ENCODE measurements around the gene HEPACAM.

HEPACAM gene

DNA sequence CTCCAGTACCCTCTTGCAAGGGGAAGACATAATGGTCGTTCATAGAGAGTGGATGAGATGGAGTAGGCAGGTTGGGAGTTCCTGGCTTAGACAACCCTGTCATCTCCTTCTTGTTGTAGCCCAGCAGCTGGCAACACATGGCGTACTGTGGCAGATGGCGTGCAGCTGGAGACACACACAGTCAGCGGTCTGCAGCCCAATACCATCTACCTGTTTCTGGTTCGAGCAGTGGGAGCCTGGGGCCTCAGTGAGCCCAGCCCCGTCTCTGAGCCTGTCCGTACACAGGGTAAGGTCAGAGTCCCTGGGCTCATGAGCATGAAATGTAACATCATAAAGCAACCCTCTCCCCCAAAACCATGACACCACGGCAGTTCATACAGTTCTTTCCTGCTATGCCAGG is 61.9 kb downstream of the HEPACAM start:
- Histone ChIP-seq H3K9me3 (no peaks in the 10 kb centered on the region), H3K27me3 (peaks cover 100% of the 10 kb centered on the region), H3K4me1 (ENCODE audit: control insufficient read depth in 1 of 2, insufficient read depth in 1 of 2, low read depth in 1 of 2, low read length in 1 of 2) (peaks cover 9 to 17% of the 10 kb centered on the region in 2 experiments), H3K4me3 (ENCODE audit: low read depth in 1 of 2, low read length in 1 of 2) (no peak overlapping the region), H3K36me3 (no peaks in the 10 kb centered on the region), H3K27ac (no peak overlapping the region)
- TF ChIP-seq, protein P1, sequence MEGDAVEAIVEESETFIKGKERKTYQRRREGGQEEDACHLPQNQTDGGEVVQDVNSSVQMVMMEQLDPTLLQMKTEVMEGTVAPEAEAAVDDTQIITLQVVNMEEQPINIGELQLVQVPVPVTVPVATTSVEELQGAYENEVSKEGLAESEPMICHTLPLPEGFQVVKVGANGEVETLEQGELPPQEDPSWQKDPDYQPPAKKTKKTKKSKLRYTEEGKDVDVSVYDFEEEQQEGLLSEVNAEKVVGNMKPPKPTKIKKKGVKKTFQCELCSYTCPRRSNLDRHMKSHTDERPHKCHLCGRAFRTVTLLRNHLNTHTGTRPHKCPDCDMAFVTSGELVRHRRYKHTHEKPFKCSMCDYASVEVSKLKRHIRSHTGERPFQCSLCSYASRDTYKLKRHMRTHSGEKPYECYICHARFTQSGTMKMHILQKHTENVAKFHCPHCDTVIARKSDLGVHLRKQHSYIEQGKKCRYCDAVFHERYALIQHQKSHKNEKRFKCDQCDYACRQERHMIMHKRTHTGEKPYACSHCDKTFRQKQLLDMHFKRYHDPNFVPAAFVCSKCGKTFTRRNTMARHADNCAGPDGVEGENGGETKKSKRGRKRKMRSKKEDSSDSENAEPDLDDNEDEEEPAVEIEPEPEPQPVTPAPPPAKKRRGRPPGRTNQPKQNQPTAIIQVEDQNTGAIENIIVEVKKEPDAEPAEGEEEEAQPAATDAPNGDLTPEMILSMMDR (IDR thresholded peaks at IDR 0.05), result no peak

DNA sequence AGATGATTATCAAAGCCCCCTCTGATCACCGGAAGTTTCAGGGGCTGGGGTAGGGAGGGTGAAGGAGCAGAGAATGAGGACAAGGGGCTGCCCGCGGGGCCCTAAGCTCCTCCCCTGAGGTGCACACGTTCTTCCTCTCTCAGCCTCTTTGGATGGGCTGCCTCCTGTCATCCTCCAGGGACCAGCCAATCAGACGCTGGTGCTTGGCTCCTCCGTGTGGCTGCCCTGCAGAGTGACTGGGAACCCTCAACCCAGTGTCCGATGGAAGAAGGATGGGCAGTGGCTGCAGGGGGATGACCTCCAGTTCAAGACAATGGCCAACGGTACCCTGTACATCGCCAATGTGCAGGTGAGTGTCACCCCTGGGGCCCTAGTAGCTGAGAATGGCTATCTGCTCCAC is 63.1 kb downstream of the HEPACAM start:
- peaks cover 100% of the 10 kb centered on the region for H3K27me3 ChIP-seq

DNA sequence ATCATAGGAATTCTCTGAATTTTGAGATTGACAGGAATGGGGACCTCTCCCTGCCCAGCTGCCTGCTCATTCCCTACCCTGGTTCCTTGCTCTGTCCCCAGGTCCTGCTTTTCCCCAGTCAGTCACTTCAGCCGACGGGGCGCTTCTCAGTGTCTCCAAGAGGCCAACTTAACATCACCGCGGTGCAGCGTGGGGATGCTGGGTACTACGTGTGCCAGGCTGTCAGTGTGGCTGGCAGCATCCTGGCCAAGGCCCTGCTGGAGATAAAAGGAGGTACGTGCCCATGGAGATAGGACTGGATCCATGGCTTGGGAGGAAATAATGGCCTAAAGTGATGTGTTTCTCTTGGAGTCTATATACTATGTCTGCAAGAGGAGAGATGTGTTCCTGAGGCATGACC is 63.6 kb downstream of the HEPACAM start:
- H3K27me3 ChIP-seq, result peaks cover 100% of the 10 kb centered on the region
- TF ChIP-seq, protein P1 (IDR thresholded peaks at IDR 0.05), result no peak
- H3K4me1 ChIP-seq (ENCODE audit: control insufficient read depth in 1 of 2, insufficient read depth in 1 of 2, low read depth in 1 of 2, low read length in 1 of 2), result peaks cover 9 to 14% of the 10 kb centered on the region in 2 experiments
- H3K27ac ChIP-seq, result no peak overlapping the region
- no peaks in the 10 kb centered on the region for H3K36me3 ChIP-seq
- H3K9me3 ChIP-seq, result no peaks in the 10 kb centered on the region
- H3K4me3 ChIP-seq (ENCODE audit: low read depth in 1 of 2, low read length in 1 of 2), result no peak overlapping the region

More for the DNA sequence above, 63.1 kb downstream of the HEPACAM start:
- Histone ChIP-seq H3K9me3 (no peaks in the 10 kb centered on the region), H3K4me1 (ENCODE audit: control insufficient read depth in 1 of 2, insufficient read depth in 1 of 2, low read depth in 1 of 2, low read length in 1 of 2) (peaks cover 9 to 17% of the 10 kb centered on the region in 2 experiments), H3K27ac (no peak overlapping the region), H3K4me3 (ENCODE audit: low read depth in 1 of 2, low read length in 1 of 2) (no peak overlapping the region), H3K36me3 (no peaks in the 10 kb centered on the region)
- TF ChIP-seq, protein P1 (IDR thresholded peaks at IDR 0.05), result no peak

DNA sequence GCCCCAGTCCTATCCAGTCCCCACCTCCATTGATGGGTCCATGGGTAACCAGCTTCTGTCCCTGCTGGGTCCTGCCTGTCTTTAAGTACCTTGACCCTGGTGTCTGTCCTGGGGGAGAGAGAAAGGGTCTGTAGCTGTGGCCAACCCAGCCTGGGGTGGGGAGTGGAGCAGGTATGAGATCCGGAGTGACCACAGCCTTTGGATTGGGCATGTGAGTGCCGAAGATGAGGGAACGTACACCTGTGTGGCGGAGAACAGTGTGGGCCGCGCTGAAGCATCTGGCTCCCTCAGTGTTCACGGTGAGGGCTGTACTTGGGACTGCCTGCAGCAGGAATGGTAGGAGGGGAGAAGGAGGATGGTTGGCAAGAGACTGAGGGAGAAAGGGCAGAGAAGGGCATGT is 65.4 kb downstream of the HEPACAM start:
- Histone ChIP-seq H3K36me3 (no peaks in the 10 kb centered on the region), H3K27me3 (peaks cover 100% of the 10 kb centered on the region), H3K27ac (no peak overlapping the region), H3K4me1 (ENCODE audit: control insufficient read depth in 1 of 2, insufficient read depth in 1 of 2, low read depth in 1 of 2, low read length in 1 of 2) (peaks cover 0 to 7% of the 10 kb centered on the region in 2 experiments), H3K4me3 (ENCODE audit: low read depth in 1 of 2, low read length in 1 of 2) (no peak overlapping the region), H3K9me3 (no peaks in the 10 kb centered on the region)
- TF ChIP-seq, protein P1 (IDR thresholded peaks at IDR 0.05), result no peak

DNA sequence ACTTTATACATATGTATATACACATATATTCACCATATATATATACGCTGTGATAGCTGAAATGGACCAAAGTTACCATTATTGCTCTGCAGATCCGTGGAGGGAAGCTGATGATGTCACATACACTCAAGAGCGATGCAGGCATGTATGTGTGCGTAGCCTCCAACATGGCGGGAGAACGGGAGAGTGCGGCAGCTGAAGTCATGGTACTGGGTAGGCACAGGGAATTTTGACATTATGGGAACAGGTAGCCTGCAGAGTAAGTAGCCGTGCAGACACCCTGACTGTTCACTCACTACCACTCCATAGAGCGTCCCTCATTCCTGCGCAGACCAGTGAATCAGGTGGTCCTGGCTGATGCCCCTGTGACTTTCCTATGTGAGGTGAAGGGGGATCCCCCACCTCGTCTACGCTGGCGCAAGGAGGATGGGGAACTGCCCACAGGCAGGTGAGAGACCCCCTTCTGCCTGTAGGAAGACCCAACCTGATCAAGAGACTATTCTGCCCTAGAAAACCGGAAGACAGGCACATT is 65.9 kb downstream of the HEPACAM start:
- no peak overlapping the region for H3K4me3 ChIP-seq (ENCODE audit: low read depth in 1 of 2, low read length in 1 of 2)
- no peaks in the 10 kb centered on the region for H3K9me3 ChIP-seq
- peaks cover 0 to 7% of the 10 kb centered on the region in 2 experiments for H3K4me1 ChIP-seq (ENCODE audit: control insufficient read depth in 1 of 2, insufficient read depth in 1 of 2, low read depth in 1 of 2, low read length in 1 of 2)
- TF ChIP-seq, protein P1 (IDR thresholded peaks at IDR 0.05), result no peak
- H3K27me3 ChIP-seq, result peaks cover 100% of the 10 kb centered on the region
- no peak overlapping the region for H3K27ac ChIP-seq
- H3K36me3 ChIP-seq, result no peaks in the 10 kb centered on the region

Measured in neutrophil (primary cell).